Measurements from ENCODE around the gene ADD1.

The ADD1 gene

GRCh38 chr4:2843263-2843940, at the start of gene ADD1:
ADD1 (plus strand) TSS chr4:2843844; CDS start chr4:2875916, 32,072 bp downstream.
- peak; percentile 70 for DNase-seq

- DNase-seq, result peak; percentile 66
Measured at GRCh38 chr4:2794486-2795299, 49.0 kb upstream of the ADD1 start.

- DNase-seq, result no peak
Measured at GRCh38 chr4:2795300-2795892, 48.2 kb upstream of the ADD1 start.

- DNase-seq, result no peak
Measured at GRCh38 chr4:2795893-2796848, 47.5 kb upstream of the ADD1 start.

DNA sequence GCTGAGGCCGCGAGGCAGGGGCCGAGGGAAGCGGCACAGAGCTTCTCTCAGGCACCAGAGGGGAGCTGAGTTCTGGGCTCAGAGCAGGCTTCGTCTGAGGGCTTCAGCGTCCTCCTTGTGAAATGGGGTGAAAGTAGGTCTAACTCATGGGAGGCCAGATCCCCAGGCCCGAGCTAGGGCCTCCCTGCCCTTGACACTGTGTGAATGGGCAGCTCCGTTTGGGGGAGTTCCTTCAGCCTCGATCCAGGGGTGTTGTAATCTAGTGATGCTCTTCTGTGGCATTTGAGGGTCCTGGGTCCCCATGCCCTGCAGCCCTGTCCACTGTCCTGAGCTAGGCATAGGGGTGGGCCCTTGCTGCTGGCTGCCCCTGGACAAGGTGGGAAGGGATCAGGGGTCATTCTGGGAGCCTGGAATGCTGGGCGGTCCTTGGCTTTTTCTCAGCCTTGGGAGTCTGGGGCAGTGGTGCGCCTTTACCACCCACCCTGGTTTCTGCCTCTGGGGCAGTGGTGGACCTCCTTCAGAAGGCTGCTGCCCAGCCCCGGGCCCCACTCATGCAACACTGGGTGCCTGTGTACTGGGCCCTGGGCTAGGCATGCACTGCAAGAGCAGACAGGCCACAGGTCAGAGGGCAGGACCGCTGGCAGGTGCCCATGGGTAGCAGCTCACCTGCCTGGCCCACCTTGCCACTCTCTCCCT, 46.6 kb upstream of the ADD1 start:
- no peak for DNase-seq

DNA sequence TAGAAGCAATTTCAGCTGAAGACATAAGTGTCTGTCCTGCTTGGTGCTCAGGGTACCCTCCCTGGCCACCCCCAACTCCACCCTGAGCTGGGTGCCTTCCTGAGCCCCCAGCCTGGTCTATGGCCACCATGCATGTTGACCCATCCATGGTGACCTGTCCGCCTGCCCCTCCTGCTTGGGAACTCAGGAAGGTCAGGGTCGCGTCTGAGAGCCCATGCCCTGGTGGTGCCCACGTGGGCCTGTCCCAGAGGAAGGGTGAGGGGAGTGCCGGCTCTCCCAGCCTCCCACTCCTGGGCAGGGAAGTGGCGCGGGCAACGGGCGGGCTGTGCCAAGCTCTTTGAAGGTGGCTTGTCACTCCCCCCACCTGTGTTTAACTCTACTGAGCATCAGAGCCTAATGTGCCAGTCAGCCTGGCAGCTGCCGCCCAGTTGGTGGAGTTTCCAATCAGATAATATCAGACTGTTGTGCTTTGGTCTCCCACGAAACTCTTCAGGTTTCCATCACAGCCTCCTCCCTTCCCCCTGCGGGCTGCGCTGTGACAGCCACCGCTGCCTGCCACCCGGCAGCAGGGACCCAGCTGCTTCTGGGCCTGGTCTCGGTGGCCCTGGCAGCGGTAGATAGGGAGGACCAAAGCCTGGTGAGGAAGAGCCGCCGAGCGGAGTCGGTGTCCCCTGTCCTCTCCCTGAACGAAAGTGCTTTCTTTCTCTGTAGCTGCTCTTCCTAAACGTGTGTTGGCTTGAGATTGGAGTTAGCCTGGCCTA, 45.9 kb upstream of the ADD1 start:
- no peak for DNase-seq

GRCh38 chr4:2798399-2799223, 45.0 kb upstream of the ADD1 start:
- no peak for DNase-seq

DNA sequence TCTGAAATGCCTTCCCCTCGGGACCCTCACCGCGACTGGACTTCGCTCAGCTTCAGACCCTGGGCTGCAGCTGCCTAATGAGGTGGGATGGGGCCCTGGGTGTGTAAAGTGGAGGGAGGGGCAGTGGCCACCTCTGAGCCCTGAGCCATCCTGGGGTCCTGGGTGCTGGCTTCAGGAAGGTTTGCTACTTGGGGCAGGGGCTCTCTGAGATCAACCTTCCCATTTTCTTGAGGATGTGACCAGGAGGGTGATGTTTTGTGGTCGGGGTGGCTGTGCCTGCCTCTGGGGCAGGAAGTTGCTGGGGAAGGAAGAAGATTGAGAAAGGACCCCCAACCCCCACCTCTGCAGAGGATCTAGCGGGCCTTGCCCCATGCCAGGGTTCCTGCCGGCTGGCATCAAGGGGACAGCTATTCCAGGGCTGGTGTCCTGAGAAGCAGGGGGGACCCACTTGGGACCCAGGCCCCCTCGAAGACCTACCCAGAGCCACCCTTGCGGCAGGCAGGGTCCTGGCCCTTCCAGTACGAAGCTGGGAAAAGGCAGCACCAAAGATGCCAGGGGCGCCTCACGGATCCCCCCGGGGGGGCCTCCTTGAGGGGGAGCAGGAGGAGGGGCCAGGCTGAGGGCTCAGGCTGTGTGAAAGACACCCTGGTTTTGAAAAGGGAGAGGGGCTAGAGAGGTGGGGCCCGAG, 44.3 kb upstream of the ADD1 start:
- no peak for DNase-seq

DNA sequence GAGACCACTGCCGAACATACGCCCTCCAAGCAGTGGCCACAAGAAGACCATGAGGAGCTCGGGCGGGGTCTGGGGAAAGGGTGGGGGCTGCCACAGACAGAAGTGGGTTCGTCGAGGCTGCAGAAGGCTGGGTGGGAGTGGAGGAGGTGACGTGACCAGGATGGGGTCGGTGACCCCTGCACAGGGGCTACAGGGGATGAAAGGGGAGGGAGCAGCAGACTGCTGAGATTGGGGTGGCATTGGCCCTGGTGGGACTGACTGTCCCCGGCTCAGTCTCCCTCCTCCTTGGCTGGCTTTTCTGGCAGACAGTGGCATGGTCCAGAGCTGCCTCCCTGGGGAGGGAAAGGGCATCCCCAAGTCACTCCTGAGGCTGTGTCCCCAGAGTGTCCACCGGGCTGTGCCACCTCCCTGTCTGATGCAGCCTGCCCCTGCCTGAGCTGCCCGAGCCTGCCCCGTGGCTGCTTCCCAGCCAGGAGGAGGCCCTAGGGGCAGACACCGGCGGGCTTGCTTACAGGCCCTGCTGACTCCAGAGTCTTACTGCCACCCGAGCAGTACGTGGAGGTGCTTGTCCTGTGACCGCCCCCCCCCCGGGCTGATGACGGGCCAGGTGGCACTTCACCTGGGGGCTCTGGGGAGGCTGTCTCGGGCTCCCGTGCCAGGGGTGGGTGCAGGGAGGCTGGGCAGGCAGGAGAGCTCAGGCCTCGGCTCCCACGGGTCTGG, 43.5 kb upstream of the ADD1 start:
- no peak for DNase-seq

- DNase-seq, result peak; percentile 4
Measured at GRCh38 chr4:2800691-2801596, 42.7 kb upstream of the ADD1 start.

- DNase-seq, result no peak
Measured at GRCh38 chr4:2802618-2803531, 40.8 kb upstream of the ADD1 start.

GRCh38 chr4:2803624-2804448, 39.8 kb upstream of the ADD1 start:
- DNase-seq, result no peak

DNA sequence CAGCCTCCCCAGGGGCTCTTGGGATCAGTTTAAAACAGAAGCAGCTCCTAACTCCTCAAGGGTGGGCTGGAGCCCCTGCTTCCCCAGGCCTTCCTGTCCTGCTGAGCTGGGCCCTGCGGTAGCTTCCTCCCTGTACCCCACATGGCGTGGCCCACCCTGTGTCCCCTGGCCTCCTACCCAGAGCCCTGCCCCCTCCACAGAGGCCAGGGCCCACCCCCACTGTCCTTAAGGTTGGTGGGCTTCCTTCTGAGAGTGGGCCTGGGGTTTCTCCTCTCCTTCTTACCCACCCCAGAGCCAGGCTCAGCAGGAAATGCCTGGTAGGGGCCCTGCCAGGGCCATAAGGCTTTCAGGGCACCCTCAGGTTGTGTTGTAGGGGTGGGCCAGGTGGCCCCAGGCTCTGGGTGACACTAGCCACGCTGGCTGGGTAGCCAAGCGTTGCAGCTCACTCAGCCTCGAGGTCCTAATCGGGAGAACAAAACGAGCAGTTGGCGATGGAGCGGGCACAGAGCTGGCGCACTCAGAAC, 39.1 kb upstream of the ADD1 start:
- no peak for DNase-seq

- DNase-seq, result no peak
Measured at GRCh38 chr4:2804973-2805501, 38.6 kb upstream of the ADD1 start.

DNA sequence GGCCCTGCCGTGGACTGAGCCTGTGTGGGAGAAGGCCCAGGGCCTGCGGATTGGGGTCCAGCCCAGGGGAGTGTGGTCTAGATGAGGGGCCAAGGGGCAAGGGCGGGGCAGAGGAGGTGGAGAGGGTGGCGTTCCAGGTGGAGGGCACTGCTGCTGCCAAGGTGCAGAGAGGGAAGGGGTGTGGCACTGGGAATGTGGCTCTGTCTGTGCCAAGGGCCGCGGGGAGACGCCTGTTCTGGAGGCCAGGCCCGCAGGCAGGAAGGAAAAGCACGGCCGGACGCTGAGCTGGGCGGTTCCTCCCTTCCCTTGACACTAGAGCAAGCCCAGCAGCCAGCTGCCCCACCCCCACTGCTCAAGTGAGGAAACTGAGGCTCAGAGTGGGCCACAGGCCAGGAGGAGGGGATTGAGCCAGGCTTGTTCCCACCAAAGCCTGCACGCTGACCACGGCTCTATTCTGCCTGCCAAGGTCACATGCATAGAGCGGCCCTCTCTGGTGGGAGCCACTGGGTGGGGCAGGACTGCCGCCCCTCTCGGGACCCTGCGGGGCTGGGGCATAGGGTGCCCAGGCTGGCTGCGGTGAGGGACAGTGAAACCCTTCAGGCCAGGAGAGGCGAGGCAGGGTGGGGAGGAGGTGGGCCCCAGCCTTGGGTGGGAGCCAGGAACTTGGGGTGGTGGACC, 37.8 kb upstream of the ADD1 start:
- no peak for DNase-seq
